Epithelial cell of umbilical artery (primary cell): ENCODE measurements around the gene TACC2. TPM values are rescaled to one million over a fixed set of nuclear protein-coding genes. Genes with fewer than 3 reads are reported as not detected.

ENCODE experiments used
- total RNA-seq: library from RNA; depleted of rRNA; stranded (reverse); fragments of >200 nt; gene quantifications from 2 replicates; pipeline ENCODE4 v1.2.3, GENCODE V29; 2014

Gene TACC2
- total RNA-seq: 3.8 and 4.9 TPM in 2 replicates

GRCh38 chr10:121988361-121989324, at the start of gene TACC2:
Gene TACC2 (plus strand): TSS chr10:121989163. CDS start chr10:122021982, 32,819 bp downstream.

GRCh38 chr10:121974535-121975294, 14.2 kb upstream of the TACC2 start, which contains the start of gene NSMCE4A:
Gene NSMCE4A (minus strand): TSS chr10:121975217. CDS start chr10:121975165, 52 bp downstream.

GRCh38 chr10:122271076-122271475, 282.1 kb downstream of the TACC2 start, which contains the start of gene BTBD16:
Gene BTBD16 (plus strand): TSS chr10:122271296. CDS start chr10:122275082, 3,786 bp downstream.

Other genes with a start within 250 kb of the TACC2 start
- 23.1 and 49.7 TPM in 2 replicates for gene ATE1, start 61.1 kb upstream of the TACC2 start, total RNA-seq
- gene NSMCE4A, start 13.9 kb upstream of the TACC2 start, total RNA-seq: 51.6 and 67.3 TPM in 2 replicates